PFSK-1 (cell line): ENCODE data around the gene UCN3.

Experiments
- FOXP2 ChIP-seq: optimal IDR thresholded peaks from 2 replicates; pipeline ENCODE3; 2011; ENCODE audit warnings: borderline replicate concordance, control low read depth, inconsistent platforms; ENCODE audit not compliant: insufficient read depth; ENCODE audit errors: extremely low read length, extremely low read depth
- POLR2AphosphoS5 ChIP-seq: IDR thresholded peaks from 2 replicates; pipeline ENCODE4 v1.6.1; 2012; ENCODE audit warnings: low read depth, mild to moderate bottlenecking, control low read depth, low read length, moderate library complexity
- REST ChIP-seq, 2 experiments: IDR thresholded peaks; 2 replicates each; pipeline versions ENCODE4 v1.6.1 to v1.8.0; 2011 to 2012; ENCODE audit warnings: low read depth in 2 of 2, low read length in 2 of 2, control low read depth in 1 of 2, inconsistent platforms in 1 of 2, mild to moderate bottlenecking in 1 of 2, moderate library complexity in 1 of 2; ENCODE audit not compliant: insufficient read depth in 1 of 2
- SIN3A ChIP-seq: IDR thresholded peaks from 2 replicates; pipeline ENCODE4 v1.6.1; 2012; ENCODE audit warnings: mild to moderate bottlenecking, low read length, moderate library complexity, borderline replicate concordance; ENCODE audit not compliant: insufficient read depth
- TAF1 ChIP-seq: IDR thresholded peaks from 2 replicates; pipeline ENCODE4 v1.6.1; 2012; ENCODE audit warnings: low read length, control low read depth, borderline replicate concordance; ENCODE audit not compliant: insufficient read depth

Gene UCN3

DNA sequence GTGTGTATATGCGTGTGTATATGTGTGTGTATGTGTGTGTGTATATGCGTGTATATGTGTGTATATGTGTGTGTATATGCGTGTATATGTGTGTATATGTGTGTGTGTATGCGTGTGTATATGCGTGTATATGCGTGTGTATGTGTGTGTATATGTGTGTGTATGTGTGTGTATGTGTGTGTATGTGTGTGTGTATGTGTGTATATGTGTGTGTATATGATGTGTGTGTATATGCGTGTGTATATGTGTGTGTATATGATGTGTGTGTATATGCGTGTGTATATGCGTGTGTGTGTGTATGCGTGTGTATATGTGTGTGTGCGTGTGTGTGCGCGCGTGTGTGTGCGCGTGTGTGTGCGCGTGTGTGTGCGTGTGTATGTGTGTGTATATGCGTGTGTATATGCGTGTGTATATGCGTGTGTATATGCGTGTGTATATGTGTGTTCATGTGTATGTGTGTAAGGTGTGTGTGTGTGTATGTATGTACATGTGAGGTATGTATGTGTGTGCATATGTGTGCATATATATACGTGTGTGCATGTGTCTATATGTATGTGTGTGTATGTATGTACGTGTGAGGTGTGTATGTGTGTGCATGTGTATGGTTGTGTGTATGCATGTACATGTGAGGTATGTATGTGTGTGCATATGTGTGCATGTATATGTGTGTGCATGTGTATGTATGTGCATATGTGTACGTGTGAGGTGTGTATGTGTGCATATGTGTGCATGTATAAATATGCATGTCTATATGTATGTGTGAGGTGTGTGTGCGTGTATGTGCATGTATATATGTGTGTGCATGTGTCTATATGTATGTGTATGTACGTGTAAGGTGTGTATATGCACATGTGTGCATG, 6.0 kb downstream of the UCN3 start:
- TF ChIP-seq REST (IDR thresholded peaks at IDR 0.05; ENCODE audit: insufficient read depth in 1 of 2, low read depth in 2 of 2, low read length in 2 of 2), result no peak
- TF ChIP-seq POLR2AphosphoS5, result no peak
- TF ChIP-seq TAF1, result no peak
- TF ChIP-seq FOXP2, result no peak
- no peak for TF ChIP-seq SIN3A

DNA sequence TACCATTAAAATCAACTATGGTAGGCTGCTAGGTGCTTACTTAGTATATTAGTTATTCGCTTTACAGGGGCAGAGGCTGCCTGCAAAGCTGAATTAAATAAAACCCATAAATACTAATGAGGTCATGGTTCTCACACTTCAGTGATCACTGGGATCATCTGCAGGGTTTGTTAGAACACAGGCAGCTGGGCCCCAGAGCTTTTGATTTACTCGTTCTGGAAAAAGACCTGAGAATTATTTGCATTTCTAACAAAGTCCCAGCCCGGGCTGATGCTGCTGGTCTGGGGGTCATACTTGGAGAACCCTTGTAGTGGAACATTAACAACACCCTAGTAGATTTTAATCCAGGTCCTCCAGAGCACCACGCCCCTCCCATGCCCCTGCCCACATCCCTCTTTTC, 8.5 kb downstream of the UCN3 start:
- TF ChIP-seq SIN3A (no peak), FOXP2 (no peak), REST (IDR thresholded peaks at IDR 0.05; ENCODE audit: insufficient read depth in 1 of 2, low read depth in 2 of 2, low read length in 2 of 2) (no peak), TAF1 (no peak), POLR2AphosphoS5 (no peak)

GRCh38 chr10:5373891-5374611, 9.3 kb downstream of the UCN3 start:
- TF ChIP-seq POLR2AphosphoS5 (no peak), SIN3A (no peak), FOXP2 (no peak), TAF1 (no peak), REST (IDR thresholded peaks at IDR 0.05; ENCODE audit: insufficient read depth in 1 of 2, low read depth in 2 of 2, low read length in 2 of 2) (no peak)

DNA sequence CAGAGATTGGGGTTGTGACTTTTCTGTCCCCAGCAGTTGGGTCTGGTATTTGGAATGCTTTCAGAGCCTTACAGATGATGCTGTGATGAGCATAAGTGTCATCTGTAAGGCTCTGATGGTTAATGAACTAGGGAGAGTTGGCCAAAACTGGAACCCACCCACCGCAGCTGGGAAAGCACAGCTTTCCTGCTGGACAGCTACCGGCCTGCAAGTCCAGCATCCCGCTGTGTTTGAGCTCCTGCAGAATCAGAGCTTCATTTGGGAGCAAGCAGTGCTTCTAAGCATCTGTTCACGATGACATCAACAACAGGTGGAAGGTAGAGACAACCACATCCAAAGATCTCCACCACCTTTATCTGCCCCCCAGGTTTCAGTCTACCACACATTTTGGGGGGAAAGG, 11.7 kb downstream of the UCN3 start:
- peak; percentile 73 to 88 for TF ChIP-seq REST (IDR thresholded peaks at IDR 0.05; ENCODE audit: insufficient read depth in 1 of 2, low read depth in 2 of 2, low read length in 2 of 2)
- no peak for TF ChIP-seq TAF1
- TF ChIP-seq POLR2AphosphoS5, result no peak
